ENCODE data around the gene FAM124A. TPM values are rescaled to one million over a fixed set of nuclear protein-coding genes. Genes with fewer than 3 reads are reported as not detected.
"Not testable (repeated sequence)": the region's sequence is repeated elsewhere in the genome, so short reads cannot be mapped to it uniquely, and the experiment has no call there.

FAM124A gene
- total RNA-seq, 6 experiments from 2014 or later: not detected

DNA sequence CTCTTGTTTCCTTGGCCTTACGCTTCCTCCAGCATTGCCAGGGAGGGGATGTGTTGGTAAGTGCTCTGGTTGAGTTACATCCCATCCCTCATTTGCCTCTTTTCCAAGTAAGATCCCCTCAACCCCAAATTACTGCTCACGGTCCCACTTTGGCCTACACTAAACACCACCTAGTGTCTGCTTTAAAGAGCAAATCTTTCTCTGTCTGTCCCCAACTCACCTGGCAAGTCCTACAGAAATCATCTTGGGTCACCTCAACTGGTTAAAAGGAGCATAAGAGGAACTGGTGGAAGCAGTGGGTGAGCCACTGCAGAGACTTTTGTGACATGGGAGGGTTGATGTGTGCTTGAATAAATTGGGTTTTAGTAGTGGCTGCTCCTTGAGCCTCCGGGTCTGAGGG lies 62.1 kb downstream of the FAM124A start:
- Mint-ChIP-seq H3K9me3 (no peaks in the 10 kb centered on the region), H3K4me3 (no peak overlapping the region), H3K27ac (no peak overlapping the region), H3K27me3 (ENCODE audit: insufficient read depth) (peaks cover 6% of the 10 kb centered on the region), H3K36me3 (ENCODE audit: low read depth) (no peaks in the 10 kb centered on the region), H3K4me1 (ENCODE audit: low read depth) (no peaks in the 10 kb centered on the region)
- no peak for DNase-seq
- TF ChIP-seq, protein P1, sequence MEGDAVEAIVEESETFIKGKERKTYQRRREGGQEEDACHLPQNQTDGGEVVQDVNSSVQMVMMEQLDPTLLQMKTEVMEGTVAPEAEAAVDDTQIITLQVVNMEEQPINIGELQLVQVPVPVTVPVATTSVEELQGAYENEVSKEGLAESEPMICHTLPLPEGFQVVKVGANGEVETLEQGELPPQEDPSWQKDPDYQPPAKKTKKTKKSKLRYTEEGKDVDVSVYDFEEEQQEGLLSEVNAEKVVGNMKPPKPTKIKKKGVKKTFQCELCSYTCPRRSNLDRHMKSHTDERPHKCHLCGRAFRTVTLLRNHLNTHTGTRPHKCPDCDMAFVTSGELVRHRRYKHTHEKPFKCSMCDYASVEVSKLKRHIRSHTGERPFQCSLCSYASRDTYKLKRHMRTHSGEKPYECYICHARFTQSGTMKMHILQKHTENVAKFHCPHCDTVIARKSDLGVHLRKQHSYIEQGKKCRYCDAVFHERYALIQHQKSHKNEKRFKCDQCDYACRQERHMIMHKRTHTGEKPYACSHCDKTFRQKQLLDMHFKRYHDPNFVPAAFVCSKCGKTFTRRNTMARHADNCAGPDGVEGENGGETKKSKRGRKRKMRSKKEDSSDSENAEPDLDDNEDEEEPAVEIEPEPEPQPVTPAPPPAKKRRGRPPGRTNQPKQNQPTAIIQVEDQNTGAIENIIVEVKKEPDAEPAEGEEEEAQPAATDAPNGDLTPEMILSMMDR (IDR thresholded peaks at IDR 0.05): peak; percentile 9; the same call in 1 of the 2 replicates

DNA sequence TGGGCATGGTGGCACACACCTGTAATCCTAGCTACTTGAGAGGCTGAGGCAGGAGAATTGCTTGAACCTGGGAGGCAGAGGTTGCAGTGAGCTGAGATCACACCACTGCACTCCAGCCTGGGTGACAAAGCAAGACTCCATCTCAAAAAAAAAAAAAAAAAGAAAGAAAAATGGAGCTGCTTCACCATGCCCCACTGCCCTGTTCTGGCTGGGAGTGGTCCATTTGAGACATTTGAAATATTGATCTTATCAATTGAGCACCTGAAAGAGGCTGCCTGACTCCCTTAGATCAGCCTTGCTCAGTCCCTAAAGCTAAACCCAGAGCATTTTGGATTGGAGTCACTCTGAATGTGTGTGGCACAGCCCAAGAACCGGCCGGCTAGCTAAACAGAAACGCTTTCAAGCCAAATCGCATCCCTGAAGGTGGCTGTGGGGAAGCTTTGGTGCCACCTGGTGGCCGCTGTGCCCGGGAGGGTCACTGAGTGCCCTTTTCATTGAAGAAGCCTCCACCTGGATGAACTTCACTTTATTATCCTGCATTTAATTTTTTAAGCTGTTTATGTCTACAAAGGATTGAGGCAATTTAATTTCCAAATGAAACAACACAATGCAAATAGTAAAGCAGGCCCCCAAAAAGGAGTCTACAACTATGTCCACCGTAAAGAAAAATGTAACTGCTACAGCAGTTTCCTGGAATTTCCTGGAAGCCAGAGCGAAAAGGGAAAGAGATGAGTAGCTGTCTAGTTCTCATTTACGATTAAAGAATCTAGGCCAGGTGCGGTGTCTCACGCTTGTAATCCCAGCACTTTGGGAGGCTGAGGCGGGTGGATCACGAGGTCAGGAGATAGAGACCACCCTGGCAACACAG lies 64.2 kb downstream of the FAM124A start:
- Mint-ChIP-seq H3K27ac (no peak overlapping the region), H3K36me3 (ENCODE audit: low read depth) (no peaks in the 10 kb centered on the region; the same call in 1 of the 2 replicates), H3K27me3 (ENCODE audit: insufficient read depth) (peaks cover 5% of the 10 kb centered on the region), H3K9me3 (no peaks in the 10 kb centered on the region), H3K4me1 (ENCODE audit: low read depth) (peaks cover 4% of the 10 kb centered on the region), H3K4me3 (no peak overlapping the region)
- TF ChIP-seq, protein P1 (IDR thresholded peaks at IDR 0.05): peak; percentile 95
- peak; percentile 52 for DNase-seq

DNA sequence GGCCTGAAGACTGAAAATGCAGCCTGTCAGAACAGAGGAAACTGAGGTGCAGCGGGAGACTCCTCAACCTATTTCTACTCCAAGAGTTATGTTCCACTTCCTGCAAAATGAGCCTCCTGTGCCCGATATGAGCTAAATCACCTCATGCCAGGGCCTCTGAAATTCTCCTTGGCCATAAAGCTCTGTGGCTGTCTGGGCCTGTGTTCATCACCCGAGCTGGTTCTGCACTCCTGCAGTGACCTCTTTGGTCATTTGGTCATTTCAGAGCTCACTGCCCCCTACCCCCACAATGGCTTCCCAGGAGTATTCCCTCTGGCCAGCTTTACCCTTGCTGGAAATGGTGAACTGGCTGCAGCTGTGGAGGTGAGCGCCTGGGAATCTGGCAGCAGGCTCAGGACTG lies 65.6 kb downstream of the FAM124A start:
- Mint-ChIP-seq H3K27ac (no peak overlapping the region), H3K36me3 (ENCODE audit: low read depth) (no peaks in the 10 kb centered on the region; the same call in 1 of the 2 replicates), H3K4me1 (ENCODE audit: low read depth) (peaks cover 17% of the 10 kb centered on the region), H3K27me3 (ENCODE audit: insufficient read depth) (peaks cover 5% of the 10 kb centered on the region), H3K4me3 (no peak overlapping the region), H3K9me3 (no peaks in the 10 kb centered on the region)
- TF ChIP-seq, protein P1 (IDR thresholded peaks at IDR 0.05): no peak
- DNase-seq: no peak

GRCh38 chr13:51288254-51288653 lies 66.1 kb downstream of the FAM124A start:
- not testable (repeated sequence) for H3K27ac Mint-ChIP-seq; H3K27me3 Mint-ChIP-seq (ENCODE audit: insufficient read depth); DNase-seq; H3K9me3 Mint-ChIP-seq; H3K36me3 Mint-ChIP-seq (ENCODE audit: low read depth); H3K4me3 Mint-ChIP-seq
- H3K4me1 Mint-ChIP-seq (ENCODE audit: low read depth): peaks cover 17% of the 10 kb centered on the region

DNA sequence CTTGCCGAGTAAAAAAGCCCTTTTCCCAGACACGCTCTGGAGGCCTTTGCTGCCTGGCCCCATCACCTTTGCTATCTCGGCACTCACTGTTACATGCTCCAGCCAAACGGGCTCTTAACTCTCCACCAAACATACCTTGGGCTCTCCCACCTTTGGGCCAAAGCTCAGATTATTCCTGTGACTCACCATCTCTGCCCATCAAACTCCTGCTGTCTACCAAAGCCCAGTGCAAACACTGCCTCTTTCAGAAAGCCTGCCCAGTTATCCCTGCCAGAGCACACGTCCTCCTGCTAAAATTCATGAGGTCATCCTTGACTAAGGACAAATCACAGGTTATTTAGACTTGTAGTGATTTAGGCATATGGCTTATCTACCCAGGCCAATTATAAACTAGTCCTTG lies 69.1 kb downstream of the FAM124A start:
- DNase-seq: no peak
- Mint-ChIP-seq H3K4me3 (no peak overlapping the region), H3K4me1 (ENCODE audit: low read depth) (peaks cover 17% of the 10 kb centered on the region), H3K27me3 (ENCODE audit: insufficient read depth) (peaks cover 8% of the 10 kb centered on the region), H3K9me3 (no peaks in the 10 kb centered on the region), H3K27ac (no peak overlapping the region), H3K36me3 (ENCODE audit: low read depth) (no peaks in the 10 kb centered on the region; the same call in 1 of the 2 replicates)
- TF ChIP-seq, protein P1 (IDR thresholded peaks at IDR 0.05): no peak

DNA sequence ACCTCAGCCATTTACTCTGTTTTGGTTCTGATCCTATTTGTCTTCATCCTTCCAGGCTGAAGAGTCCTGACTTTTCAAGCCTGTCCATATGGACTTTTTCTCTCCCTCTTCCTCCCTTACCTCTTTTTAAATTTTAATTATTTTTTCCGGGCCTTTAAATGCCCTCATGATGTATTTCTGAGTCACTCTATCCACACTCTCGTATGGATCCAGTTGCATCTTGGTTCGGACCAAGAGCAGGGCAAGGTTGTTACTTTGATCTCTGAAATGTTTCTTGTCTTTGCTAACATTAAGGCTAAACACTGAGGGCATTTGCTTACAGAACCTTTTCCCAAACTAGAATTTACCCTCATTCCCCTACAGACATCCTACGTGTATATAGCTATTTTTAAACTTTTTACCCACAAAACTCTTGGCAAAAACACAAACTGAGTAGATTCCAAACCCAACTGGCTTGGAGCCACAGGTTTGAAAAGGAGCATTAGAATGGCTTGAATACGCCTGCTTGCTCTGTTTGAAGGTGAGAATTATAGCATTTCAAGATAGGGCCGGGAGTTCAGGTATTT lies 69.9 kb downstream of the FAM124A start:
- H3K9me3 Mint-ChIP-seq: no peaks in the 10 kb centered on the region
- H3K27me3 Mint-ChIP-seq (ENCODE audit: insufficient read depth): peaks cover 10% of the 10 kb centered on the region
- no peak for DNase-seq
- H3K27ac Mint-ChIP-seq: no peak overlapping the region
- H3K4me1 Mint-ChIP-seq (ENCODE audit: low read depth): peaks cover 17% of the 10 kb centered on the region
- TF ChIP-seq, protein P1 (IDR thresholded peaks at IDR 0.05): no peak
- no peak overlapping the region for H3K4me3 Mint-ChIP-seq
- H3K36me3 Mint-ChIP-seq (ENCODE audit: low read depth): no peaks in the 10 kb centered on the region; the same call in 1 of the 2 replicates

Data from HFFc6 (cell line).